Loucy (cell line): Measurements from ENCODE around the gene TNFRSF8.
"Not testable (repeated sequence)": the region's sequence is repeated elsewhere in the genome, so short reads cannot be mapped to it uniquely, and the experiment has no call there.

Experiments used
- CTCF ChIP-seq: fragments of 200-600 bp; sonication (generic); conservative IDR thresholded peaks from 2 replicates; pipeline ENCODE4 v1.5.1; 2014; ENCODE audit warnings: mild to moderate bottlenecking, antibody characterized with exemption, low read length
- EZH2phosphoT487 ChIP-seq: fragments of 200-600 bp; IDR thresholded peaks from 2 replicates; pipeline ENCODE4 v1.6.1; 2018; ENCODE audit warnings: antibody characterized with exemption, mild to moderate bottlenecking, moderate library complexity, borderline replicate concordance

- TF ChIP-seq CTCF, EZH2phosphoT487: not testable (repeated sequence)
Observed at GRCh38 chr1:12044187-12044877, 18.8 kb upstream of the TNFRSF8 start.
